Raji (cell line): Measurements from ENCODE around the gene CCDC27.

Experiments used
- POLR2A ChIP-seq: IDR thresholded peaks from 2 replicates; pipeline ENCODE4 v1.6.1; 2011; ENCODE audit warnings: low read depth, low read length, control low read depth; ENCODE audit not compliant: insufficient read depth

The CCDC27 gene

DNA sequence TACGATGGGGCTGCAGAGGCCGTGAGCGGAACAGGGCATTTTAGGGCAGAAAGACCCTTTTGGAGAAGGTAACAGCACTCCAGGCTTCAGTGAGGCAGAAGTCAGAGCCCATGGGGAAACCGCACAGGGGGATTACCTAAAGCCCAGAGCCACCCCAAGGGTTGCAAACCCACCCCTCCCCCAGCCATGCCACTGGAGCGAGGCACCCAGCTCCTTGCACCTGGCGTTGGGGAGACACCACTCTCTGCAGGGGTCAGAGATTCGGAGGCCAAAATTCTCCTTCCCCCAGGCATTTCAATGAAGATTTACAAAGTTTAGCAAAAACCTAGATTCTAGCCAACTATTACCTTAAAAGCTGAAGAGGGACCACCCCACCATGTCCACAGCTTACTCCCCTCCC, 38.4 kb upstream of the CCDC27 start:
- TF ChIP-seq POLR2A: no peak

DNA sequence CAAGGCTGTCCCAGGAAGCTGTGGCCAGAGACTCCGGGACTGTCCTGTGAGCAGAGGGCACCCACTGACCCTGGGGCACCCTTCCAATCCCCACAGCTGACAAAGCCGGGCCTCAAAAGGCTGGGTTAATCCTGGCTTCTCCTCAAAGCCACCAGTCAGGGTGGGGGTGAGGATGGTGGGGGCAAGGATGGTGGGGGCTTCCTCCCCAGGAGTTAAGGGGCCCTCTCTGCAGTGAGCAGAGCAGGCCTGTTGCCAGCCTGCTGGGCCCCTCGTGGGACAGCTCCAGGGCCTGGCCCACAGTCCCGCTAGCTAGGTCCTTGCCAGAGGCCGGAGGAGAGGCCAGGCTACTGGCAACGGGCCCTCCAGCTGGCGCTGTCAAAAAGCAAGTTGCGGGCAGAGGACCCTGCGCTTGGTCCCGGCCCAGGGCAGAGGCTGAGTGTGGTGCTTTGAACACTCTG, 37.9 kb upstream of the CCDC27 start:
- TF ChIP-seq POLR2A: no peak

GRCh38 chr1:3714814-3715213, 37.4 kb upstream of the CCDC27 start:
- no peak for TF ChIP-seq POLR2A

- TF ChIP-seq POLR2A: no peak
Measured at GRCh38 chr1:3716351-3716750, 35.9 kb upstream of the CCDC27 start.

- no peak for TF ChIP-seq POLR2A
Measured at GRCh38 chr1:3717041-3717714, 35.1 kb upstream of the CCDC27 start.

- no peak for TF ChIP-seq POLR2A
Measured at GRCh38 chr1:3717715-3718601, 34.3 kb upstream of the CCDC27 start.

- no peak for TF ChIP-seq POLR2A
Measured at GRCh38 chr1:3718764-3719163, 33.5 kb upstream of the CCDC27 start.

DNA sequence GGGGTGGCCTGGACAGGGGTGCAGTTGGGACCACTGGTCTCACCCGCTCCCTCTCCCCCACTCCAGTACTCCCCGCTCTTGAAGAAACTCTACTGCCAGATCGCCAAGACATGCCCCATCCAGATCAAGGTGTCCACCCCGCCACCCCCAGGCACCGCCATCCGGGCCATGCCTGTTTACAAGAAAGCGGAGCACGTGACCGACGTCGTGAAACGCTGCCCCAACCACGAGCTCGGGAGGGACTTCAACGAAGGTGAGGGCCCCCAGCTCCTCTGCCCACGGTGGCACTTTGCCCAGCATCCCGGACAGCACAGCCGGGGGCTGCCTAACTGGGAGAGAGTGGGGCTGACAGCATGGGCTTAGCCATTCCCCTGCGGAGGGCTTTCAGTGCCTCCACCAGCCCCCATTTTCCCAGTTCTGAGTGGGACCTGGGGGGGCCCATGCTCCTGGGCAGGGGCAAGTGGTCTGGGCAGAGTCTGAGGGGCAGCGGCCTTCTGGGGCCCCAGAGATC, 30.2 kb upstream of the CCDC27 start:
- TF ChIP-seq POLR2A: no peak

DNA sequence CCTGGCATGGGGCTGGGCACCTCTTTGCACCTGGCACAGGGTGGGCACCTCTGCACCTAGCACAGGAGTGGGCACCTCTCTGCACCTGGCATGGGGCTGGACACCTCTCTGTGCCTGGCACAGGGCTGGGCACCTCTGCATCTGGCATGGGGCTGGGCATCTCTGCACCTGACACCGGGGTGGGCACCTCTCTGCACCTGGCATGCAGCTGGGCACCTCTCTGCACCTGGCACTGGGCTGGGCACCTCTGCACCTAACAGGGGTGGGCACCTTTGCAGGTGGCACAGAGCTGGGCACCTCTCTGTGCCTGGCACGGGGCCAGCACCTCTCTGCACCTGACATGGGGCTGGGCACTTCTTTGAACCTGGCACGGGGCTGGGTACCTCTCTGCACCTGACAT, 29.4 kb upstream of the CCDC27 start:
- TF ChIP-seq POLR2A: no peak

DNA sequence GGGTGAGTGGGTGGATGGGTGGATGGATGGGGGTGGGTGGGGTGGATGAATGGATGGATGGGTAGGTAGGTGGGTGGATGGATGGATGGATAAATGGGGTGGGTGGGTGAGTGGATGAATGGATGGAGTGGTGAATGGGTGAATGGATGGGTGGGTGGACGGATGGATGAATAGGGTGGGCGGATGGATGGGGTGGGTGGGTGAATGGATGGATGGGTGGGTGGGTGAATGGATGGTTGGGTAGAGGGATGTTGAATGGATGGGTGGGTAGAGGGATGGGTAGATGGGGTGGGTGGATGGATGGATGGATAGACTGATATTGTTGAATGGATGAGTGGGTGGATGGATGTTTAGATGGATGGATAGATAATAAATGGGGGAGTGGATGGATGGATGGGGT, 26.9 kb upstream of the CCDC27 start:
- TF ChIP-seq POLR2A: no peak

DNA sequence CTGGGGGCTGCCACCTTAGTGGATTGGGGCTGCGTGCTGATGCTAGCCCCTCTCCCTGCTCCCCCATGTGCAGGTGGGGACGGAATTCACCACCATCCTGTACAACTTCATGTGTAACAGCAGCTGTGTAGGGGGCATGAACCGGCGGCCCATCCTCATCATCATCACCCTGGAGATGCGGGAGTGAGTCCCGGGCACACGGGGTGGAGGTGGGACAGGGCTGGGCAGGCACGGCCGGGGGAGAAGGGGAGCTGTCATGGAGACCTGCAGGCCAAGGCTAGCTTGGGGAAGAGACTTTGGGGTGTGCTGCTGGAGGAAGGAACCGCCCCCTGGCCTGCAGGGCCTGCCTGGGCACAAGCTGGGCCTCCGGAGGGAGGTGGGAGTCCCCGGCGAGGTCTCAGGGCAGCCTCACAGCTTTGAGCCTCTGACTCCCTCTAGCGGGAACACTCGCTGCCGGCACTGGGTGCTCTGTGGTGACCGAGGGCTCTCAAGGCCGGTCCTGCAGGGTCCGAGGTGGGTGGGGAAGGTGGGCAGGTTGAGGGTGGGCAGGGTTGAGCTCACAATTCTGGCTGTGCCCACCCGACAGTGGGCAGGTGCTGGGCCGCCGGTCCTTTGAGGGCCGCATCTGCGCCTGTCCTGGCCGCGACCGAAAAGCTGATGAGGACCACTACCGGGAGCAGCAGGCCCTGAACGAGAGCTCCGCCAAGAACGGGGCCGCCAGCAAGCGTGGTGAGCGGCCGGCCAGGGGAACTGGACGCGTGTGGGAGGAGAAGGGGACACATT, 25.0 kb upstream of the CCDC27 start:
- TF ChIP-seq POLR2A: no peak

DNA sequence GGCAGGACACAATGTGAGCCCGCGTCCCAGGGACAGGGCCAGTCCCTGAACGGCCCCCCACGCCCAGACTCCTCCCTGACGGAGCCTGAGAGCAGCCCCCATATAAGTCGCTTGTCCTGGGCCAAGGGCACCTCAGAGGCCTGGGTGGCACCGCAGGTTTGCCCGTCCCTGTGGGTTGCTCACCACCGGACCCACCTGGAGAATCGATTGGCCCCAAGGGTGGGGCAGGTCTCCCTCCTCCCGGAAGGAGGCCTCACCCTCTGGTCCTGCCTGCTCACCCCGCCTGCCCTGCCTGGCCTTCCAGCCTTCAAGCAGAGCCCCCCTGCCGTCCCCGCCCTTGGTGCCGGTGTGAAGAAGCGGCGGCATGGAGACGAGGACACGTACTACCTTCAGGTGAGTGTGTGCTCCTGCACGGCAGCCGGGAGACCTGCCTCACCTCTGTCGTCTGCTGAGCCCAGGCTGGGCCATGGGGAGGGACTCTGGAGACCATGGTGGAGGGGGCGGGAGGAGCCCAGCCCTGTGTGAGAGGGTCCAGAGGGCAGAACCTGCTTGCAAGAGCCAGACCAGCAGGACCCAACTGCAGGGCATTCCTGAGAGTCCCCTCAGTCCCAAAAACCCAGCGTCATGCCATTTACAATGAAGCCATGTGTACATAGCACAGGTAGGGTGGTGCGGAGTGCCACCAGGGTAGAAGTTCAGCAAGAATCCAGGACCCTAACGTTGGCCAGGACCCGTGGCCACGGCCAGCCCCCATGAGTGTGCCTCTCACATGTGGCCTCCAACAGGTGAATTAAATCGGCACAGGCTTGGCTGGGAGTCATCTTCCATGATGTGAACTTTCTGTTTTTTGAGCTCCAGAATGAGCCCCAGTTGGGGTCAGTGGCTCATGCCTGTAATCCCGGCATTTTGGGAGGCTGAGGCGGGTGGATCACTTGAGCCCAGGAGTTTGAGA, 24.1 kb upstream of the CCDC27 start:
- no peak for TF ChIP-seq POLR2A

DNA sequence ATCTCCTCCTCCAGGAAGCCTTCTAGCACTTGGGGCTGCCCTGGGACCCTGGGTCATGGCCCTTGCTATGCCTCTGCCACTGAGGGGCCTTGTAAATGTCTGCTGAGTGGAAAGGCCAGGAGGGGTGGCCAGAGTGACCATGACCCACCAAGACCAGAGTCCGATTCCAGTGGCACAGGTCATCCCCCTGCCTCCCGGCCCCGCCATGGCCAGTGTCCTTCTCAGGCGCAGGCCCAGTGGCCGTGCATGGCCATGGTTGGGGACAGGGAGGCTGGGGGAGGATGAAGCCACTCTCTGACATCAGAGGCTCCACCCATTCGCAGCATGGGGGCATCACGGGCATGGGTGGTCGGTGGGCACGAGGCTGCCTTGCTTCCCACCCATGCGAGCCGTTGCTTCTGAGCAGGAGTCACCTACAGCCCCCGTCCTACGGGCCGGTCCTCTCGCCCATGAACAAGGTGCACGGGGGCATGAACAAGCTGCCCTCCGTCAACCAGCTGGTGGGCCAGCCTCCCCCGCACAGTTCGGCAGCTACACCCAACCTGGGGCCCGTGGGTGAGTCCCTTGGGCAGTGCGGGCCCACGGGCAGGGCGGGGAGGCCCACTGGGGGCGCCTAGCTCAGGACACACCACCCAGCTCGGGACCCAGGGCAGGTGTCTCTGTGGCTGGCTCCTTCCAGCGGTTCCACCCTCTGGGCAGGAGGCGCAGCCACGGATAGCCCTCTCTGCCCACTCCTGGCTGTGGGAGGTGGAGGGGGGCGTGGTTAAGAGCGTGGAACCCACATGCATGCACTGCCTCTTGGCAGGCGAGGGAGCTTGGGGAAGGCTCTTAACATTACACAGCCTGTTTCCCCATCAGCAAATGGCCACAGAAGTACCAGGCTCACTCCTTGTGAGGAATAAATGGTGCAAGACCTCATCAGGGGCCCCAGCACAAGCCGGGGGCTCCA, 22.4 kb upstream of the CCDC27 start:
- TF ChIP-seq POLR2A: no peak
